ENCODE results near the gene TBCD. TPM values are rescaled to one million over a fixed set of nuclear protein-coding genes. Genes with fewer than 3 reads are reported as not detected.
"Not testable (repeated sequence)": the region's sequence is repeated elsewhere in the genome, so short reads cannot be mapped to it uniquely, and the experiment has no call there.

TBCD gene
- total and polyA plus RNA-seq, 12 donors: 25.6 to 240 (median 66.2) TPM

DNA sequence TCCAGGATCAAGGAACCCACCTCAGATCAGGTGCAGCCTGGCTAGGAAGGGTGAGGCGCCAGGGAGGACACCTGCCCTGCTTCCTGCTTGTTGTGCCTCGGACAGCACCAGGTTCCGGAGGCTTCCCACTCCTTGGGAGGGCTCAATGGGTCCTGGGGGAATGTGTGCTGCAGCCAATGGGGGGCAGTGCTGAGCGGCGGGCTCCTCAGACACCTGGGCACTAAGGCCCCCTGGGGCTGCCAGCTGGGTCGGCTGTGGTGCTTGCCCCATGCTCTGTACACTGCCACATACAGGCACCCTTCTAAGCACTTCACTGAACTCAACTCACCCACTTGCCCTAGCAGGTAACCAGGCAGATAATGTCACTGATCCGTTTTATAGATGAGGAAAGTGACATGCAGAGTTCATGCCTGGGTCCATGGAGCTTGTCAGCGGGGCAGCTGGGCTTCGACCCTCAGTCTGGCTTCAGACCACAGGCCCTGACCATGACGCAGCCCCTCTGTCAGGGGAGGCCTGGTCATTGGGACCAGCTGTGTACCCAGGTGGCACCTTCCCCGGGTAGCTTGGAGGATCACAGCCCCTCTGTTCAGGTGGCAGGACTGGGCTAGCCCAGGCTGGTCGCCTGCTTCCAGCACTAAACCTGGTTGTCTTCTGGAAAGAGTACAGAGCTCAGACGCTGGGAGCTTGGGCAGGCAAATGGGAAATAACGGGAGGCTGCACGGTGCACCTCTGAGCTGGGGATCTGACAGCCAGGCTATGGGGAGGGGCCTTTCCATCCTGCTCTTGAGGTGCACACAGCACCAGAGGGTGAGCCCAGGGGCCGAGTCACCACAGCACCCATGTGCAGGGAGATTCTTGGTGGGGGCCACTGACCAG, 8.3 kb upstream of the TBCD start:
- WGBS, 4 donors: 89 to 93% (median 91%) methylated on average over 5 to 16 of the region's 16 CpGs
- Histone ChIP-seq H3K4me3 (no peak overlapping the region), H3K27ac (no peak overlapping the region), H3K36me3 (replicated peaks in 1 of 2) (peaks cover 0 to 52% of the 10 kb centered on the region in 2 donors), H3K4me1 (replicated peaks in 1 of 2) (no peaks in the 10 kb centered on the region), H3K9me3 (replicated peaks in 1 of 3) (peaks cover 0 to 6% (median 0%) of the 10 kb centered on the region in 3 donors), H3K27me3 (no peaks in the 10 kb centered on the region)
- intact Hi-C loops (cut with DNase I): no loop called here
- peak in 1 of 7 donors; percentile 7 for DNase-seq
- TF ChIP-seq CTCF (IDR thresholded peaks at IDR 0.05): no peak
- no peak for TF ChIP-seq POLR2A (IDR thresholded peaks at IDR 0.05)

- H3K27me3 ChIP-seq; H3K4me3 ChIP-seq; intact Hi-C loops (cut with DNase I); DNase-seq; H3K9me3 ChIP-seq (replicated peaks in 1 of 3); H3K4me1 ChIP-seq (replicated peaks in 1 of 2); H3K27ac ChIP-seq: not testable (repeated sequence)
- whole genome bisulfite sequencing, 4 donors: 68 to 84% (median 81%) methylated on average over 4 to 7 of the region's 7 CpGs
- H3K36me3 ChIP-seq (replicated peaks in 1 of 2): peaks cover 0 to 48% of the 10 kb centered on the region in 2 donors
Observed at GRCh38 chr17:82744736-82745135, 7.1 kb upstream of the TBCD start.

- H3K36me3 ChIP-seq (replicated peaks in 1 of 2): peaks cover 0 to 40% of the 10 kb centered on the region in 2 donors
- no peaks in the 10 kb centered on the region for H3K4me1 ChIP-seq (replicated peaks in 1 of 2)
- TF ChIP-seq CTCF (IDR thresholded peaks at IDR 0.05) (no peak), POLR2A (IDR thresholded peaks at IDR 0.05) (no peak)
- intact Hi-C loops (cut with DNase I): no loop called here
- DNase-seq: no peak
- peaks cover 0 to 5% (median 0%) of the 10 kb centered on the region in 3 donors for H3K9me3 ChIP-seq (replicated peaks in 1 of 3)
- H3K4me3 ChIP-seq: no peak overlapping the region
- H3K27me3 ChIP-seq: no peaks in the 10 kb centered on the region
- 83 to 90% (median 88%) methylated on average over 8 of the region's 8 CpGs for WGBS, 4 donors
- H3K27ac ChIP-seq: no peak overlapping the region
Observed at GRCh38 chr17:82745524-82745923, 6.3 kb upstream of the TBCD start.

- no peak for TF ChIP-seq CTCF (IDR thresholded peaks at IDR 0.05)
- no peak for TF ChIP-seq POLR2A (IDR thresholded peaks at IDR 0.05)
- H3K4me1 ChIP-seq (replicated peaks in 1 of 2): peaks cover 8 to 10% of the 10 kb centered on the region in 2 donors
- peaks cover 0 to 8% of the 10 kb centered on the region in 2 donors for H3K36me3 ChIP-seq (replicated peaks in 1 of 2)
- WGBS, 4 donors: 96 to 98% (median 97%) methylated on average over 11 to 16 of the region's 16 CpGs
- DNase-seq: no peak
- no peak overlapping the region for H3K27ac ChIP-seq
- no peaks in the 10 kb centered on the region for H3K27me3 ChIP-seq
- H3K9me3 ChIP-seq (replicated peaks in 1 of 3): no peaks in the 10 kb centered on the region
- no peak overlapping the region for H3K4me3 ChIP-seq
- intact Hi-C loops (cut with DNase I): no loop called here
Observed at GRCh38 chr17:82748756-82749155, 3.1 kb upstream of the TBCD start.
